PFSK-1 (cell line): ENCODE data around the gene C16orf92.

Experiments
- FOXP2 ChIP-seq: optimal IDR thresholded peaks from 2 replicates; pipeline ENCODE3; 2011; ENCODE audit warnings: borderline replicate concordance, control low read depth, inconsistent platforms; ENCODE audit not compliant: insufficient read depth; ENCODE audit errors: extremely low read length, extremely low read depth
- POLR2AphosphoS5 ChIP-seq: IDR thresholded peaks from 2 replicates; pipeline ENCODE4 v1.6.1; 2012; ENCODE audit warnings: low read depth, mild to moderate bottlenecking, control low read depth, low read length, moderate library complexity
- REST ChIP-seq, 2 experiments: IDR thresholded peaks; 2 replicates each; pipeline versions ENCODE4 v1.6.1 to v1.8.0; 2011 to 2012; ENCODE audit warnings: low read depth in 2 of 2, low read length in 2 of 2, control low read depth in 1 of 2, inconsistent platforms in 1 of 2, mild to moderate bottlenecking in 1 of 2, moderate library complexity in 1 of 2; ENCODE audit not compliant: insufficient read depth in 1 of 2

GRCh38 chr16:30023586-30023985, 588 bp downstream of the C16orf92 start:
- TF ChIP-seq POLR2AphosphoS5: no peak
- no peak for TF ChIP-seq REST (IDR thresholded peaks at IDR 0.05; ENCODE audit: insufficient read depth in 1 of 2, low read depth in 2 of 2, low read length in 2 of 2)
- TF ChIP-seq FOXP2: no peak
